ENCODE data around the gene MEX3B. TPM values are rescaled to one million over a fixed set of nuclear protein-coding genes. Genes with fewer than 3 reads are reported as not detected.

Gene MEX3B
- total and polyA plus RNA-seq, 9 of the 15 experiments (the other 6 are each of a cell fraction or from before 2014, with no cell fraction given): 0.94 to 12.8 (median 3.6) TPM

DNA sequence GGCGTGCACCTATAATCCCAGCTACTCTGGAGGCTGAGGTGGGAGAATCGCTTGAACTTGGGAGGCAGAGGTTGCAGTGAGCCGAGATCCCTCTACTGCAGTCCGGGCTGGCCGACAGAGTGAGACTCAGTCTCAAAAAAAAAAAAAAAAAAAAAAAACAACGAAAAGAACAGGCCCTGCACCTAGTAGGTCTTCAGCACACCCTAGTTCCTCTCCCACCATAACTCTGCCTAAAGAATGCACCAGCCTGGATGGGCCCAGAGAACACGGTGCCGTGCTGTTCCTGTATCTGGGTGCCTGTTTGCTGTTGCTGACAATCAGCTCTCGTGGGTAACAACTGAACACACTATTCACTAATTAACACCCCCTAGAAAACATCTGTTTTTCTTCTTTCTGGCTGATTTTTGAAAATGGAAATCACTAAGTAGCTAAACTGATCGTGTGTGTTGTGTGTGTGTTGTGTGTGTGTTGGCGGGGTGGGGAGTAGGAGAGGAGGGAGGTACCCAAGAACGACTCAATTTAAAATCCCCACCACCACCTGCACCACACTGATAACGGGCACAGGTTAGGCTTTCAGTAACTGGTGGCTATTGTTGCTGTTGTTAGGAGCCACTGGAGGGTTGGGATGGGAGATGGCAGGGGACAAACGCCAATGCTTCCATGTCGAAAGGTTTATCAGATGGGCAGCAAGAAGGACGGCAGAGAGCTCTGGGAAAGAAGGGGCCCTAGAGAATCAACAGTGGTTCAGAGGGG, 40.6 kb upstream of the MEX3B start (continued):
- TF ChIP-seq, protein P1, sequence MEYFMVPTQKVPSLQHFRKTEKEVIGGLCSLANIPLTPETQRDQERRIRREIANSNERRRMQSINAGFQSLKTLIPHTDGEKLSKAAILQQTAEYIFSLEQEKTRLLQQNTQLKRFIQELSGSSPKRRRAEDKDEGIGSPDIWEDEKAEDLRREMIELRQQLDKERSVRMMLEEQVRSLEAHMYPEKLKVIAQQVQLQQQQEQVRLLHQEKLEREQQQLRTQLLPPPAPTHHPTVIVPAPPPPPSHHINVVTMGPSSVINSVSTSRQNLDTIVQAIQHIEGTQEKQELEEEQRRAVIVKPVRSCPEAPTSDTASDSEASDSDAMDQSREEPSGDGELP (CRISPR knock-in tag; IDR thresholded peaks at IDR 0.05; ENCODE audit: borderline replicate concordance): no peak
- TF ChIP-seq CEBPB (tag; IDR thresholded peaks at IDR 0.05): no peak
- no peak for TF ChIP-seq ZHX1 (conservative IDR thresholded peaks at IDR 0.05; ENCODE audit: low read length)
- TF ChIP-seq SPI1 (IDR thresholded peaks at IDR 0.05; ENCODE audit: borderline replicate concordance, low read depth, low read length): no peak
- no peak for TF ChIP-seq RAD21 (CRISPR knock-in tag; conservative IDR thresholded peaks at IDR 0.05 in 1 of 2, IDR thresholded peaks at IDR 0.05 in 1 of 2)
- no peak for TF ChIP-seq ZNF699 (CRISPR knock-in tag; IDR thresholded peaks at IDR 0.05; ENCODE audit: insufficient replicate concordance)
- peak in 1 of 2 experiments; percentile 14; a peak in 1 of 4 replicates for TF ChIP-seq TRIM24 (IDR thresholded peaks at IDR 0.05)
- TF ChIP-seq SMAD3 (CRISPR knock-in tag; conservative IDR thresholded peaks at IDR 0.05): no peak
- no peak for TF ChIP-seq POLR2B (IDR thresholded peaks at IDR 0.05; ENCODE audit: low read depth, partially characterized antibody)
- TF ChIP-seq ZNF436 (CRISPR knock-in tag; IDR thresholded peaks at IDR 0.05): no peak
- no peak for TF ChIP-seq ZNF584 (CRISPR knock-in tag; IDR thresholded peaks at IDR 0.05; ENCODE audit: low read depth)
- TF ChIP-seq TRIM28 (IDR thresholded peaks at IDR 0.05): no peak
- no peak for TF ChIP-seq ZNF174 (CRISPR knock-in tag; IDR thresholded peaks at IDR 0.05)
- no peak for TF ChIP-seq MED1 (CRISPR knock-in tag; IDR thresholded peaks at IDR 0.05; ENCODE audit: borderline replicate concordance)
- TF ChIP-seq RBM39 (optimal IDR thresholded peaks at IDR 0.05; ENCODE audit: low read depth, low read length): no peak
- no peak for TF ChIP-seq ZNF133 (CRISPR knock-in tag; IDR thresholded peaks at IDR 0.05)
- no peak for TF ChIP-seq SNRNP70 (optimal IDR thresholded peaks at IDR 0.05; ENCODE audit: low read depth, low read length)
- no peak for TF ChIP-seq MTF1 (CRISPR knock-in tag; IDR thresholded peaks at IDR 0.05; ENCODE audit: borderline replicate concordance)
- no peak for TF ChIP-seq POLR2AphosphoS2 (IDR thresholded peaks at IDR 0.05; ENCODE audit: low read length)
- no peak for TF ChIP-seq MYC (IDR thresholded peaks at IDR 0.05; ENCODE audit: low read depth, low read length)
- TF ChIP-seq MYC (CRISPR knock-in tag; IDR thresholded peaks at IDR 0.05; ENCODE audit: borderline replicate concordance, low read depth): no peak
- no peak for TF ChIP-seq CREM (IDR thresholded peaks at IDR 0.05; ENCODE audit: low read depth)
- no peak for TF ChIP-seq BRD9 (IDR thresholded peaks at IDR 0.05; ENCODE audit: low read depth, partially characterized antibody)
- TF ChIP-seq NCOA1 (IDR thresholded peaks at IDR 0.05; ENCODE audit: low read depth): no peak
- TF ChIP-seq, protein P2, sequence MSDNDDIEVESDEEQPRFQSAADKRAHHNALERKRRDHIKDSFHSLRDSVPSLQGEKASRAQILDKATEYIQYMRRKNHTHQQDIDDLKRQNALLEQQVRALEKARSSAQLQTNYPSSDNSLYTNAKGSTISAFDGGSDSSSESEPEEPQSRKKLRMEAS (CRISPR knock-in tag; IDR thresholded peaks at IDR 0.05): no peak
- no peak for TF ChIP-seq GATA2 (CRISPR knock-in tag; IDR thresholded peaks at IDR 0.05)
- TF ChIP-seq ASH1L (IDR thresholded peaks at IDR 0.05; ENCODE audit: borderline replicate concordance, low read depth, partially characterized antibody): no peak
- TF ChIP-seq TAL1 (IDR thresholded peaks at IDR 0.05): peak; percentile 53
